H9 (cell line): Measurements from ENCODE around the gene ABCG5. TPM values are rescaled to one million over a fixed set of nuclear protein-coding genes. Genes with fewer than 3 reads are reported as not detected.

Experiments used
- DNase-seq: peaks from one replicate; pipeline ENCODE4 v3.0.0-alpha.2; 2017
- H2AFZ ChIP-seq: one replicate; pipeline ENCODE4 v1.6.1; 2013; ENCODE audit warnings: mild to moderate bottlenecking, low read length, control low read depth, moderate library complexity
- H2AK5ac ChIP-seq: 2 replicates; pipeline ENCODE4 v1.6.1; 2013; ENCODE audit warnings: low read length, control low read depth, mixed read lengths; ENCODE audit not compliant: insufficient read length
- H2BK120ac ChIP-seq: one replicate; pipeline ENCODE4 v1.6.1; 2013; ENCODE audit warnings: low read depth, mild to moderate bottlenecking, low read length, control low read depth, inconsistent platforms; ENCODE audit not compliant: poor library complexity, severe bottlenecking
- H2BK12ac ChIP-seq: 2 replicates; pipeline ENCODE4 v1.6.1; 2013; ENCODE audit warnings: low read length, control low read depth, mixed read lengths, low read depth; ENCODE audit not compliant: insufficient read length
- H2BK15ac ChIP-seq: 2 replicates; pipeline ENCODE4 v1.6.1; 2013; ENCODE audit warnings: low read depth, low read length, control low read depth
- H2BK20ac ChIP-seq: one replicate; pipeline ENCODE4 v1.6.1; 2013; ENCODE audit warnings: low read depth, mild to moderate bottlenecking, low read length, control low read depth, inconsistent platforms; ENCODE audit not compliant: poor library complexity, severe bottlenecking
- H2BK5ac ChIP-seq: 2 replicates; pipeline ENCODE4 v1.6.1; 2013; ENCODE audit warnings: low read length, control low read depth, mixed read lengths; ENCODE audit not compliant: insufficient read length
- H3K14ac ChIP-seq: 2 replicates; pipeline ENCODE4 v1.6.1; 2013; ENCODE audit warnings: low read length, control low read depth; ENCODE audit not compliant: insufficient read depth
- H3K18ac ChIP-seq: 2 replicates; pipeline ENCODE4 v1.6.1; 2013; ENCODE audit warnings: low read depth, mild to moderate bottlenecking, mixed read lengths, low read length, control low read depth; ENCODE audit not compliant: insufficient read length
- H3K23ac ChIP-seq: 2 replicates; pipeline ENCODE4 v1.6.1; 2013; ENCODE audit warnings: low read length, control low read depth, mixed read lengths, low read depth; ENCODE audit not compliant: insufficient read length
- H3K23me2 ChIP-seq: 2 replicates; pipeline ENCODE4 v1.6.1; 2013; ENCODE audit warnings: low read depth, mild to moderate bottlenecking, mixed read lengths, low read length, control low read depth; ENCODE audit not compliant: insufficient read length, poor library complexity, severe bottlenecking
- H3K27ac ChIP-seq: 2 replicates; pipeline ENCODE4 v1.5.1; 2013; ENCODE audit warnings: low read length, control low read depth, mixed read lengths, low read depth; ENCODE audit not compliant: insufficient read length
- H3K27me3 ChIP-seq: 2 replicates; pipeline ENCODE4 v1.6.1; 2013; ENCODE audit warnings: low read length, control low read depth, inconsistent platforms; ENCODE audit not compliant: insufficient read depth
- H3K4ac ChIP-seq: 2 replicates; pipeline ENCODE4 v1.6.1; 2013; ENCODE audit warnings: low read depth, mild to moderate bottlenecking, control low read depth, inconsistent platforms, low read length, moderate library complexity
- H3K4me1 ChIP-seq: 2 replicates; pipeline ENCODE4 v1.6.1; 2013; ENCODE audit warnings: low read length, control low read depth, inconsistent platforms; ENCODE audit not compliant: insufficient read depth
- H3K4me2 ChIP-seq: 2 replicates; pipeline ENCODE4 v1.6.1; 2013; ENCODE audit warnings: low read length, control low read depth, mixed read lengths; ENCODE audit not compliant: insufficient read length, insufficient read depth
- H3K56ac ChIP-seq: 2 replicates; pipeline ENCODE4 v1.6.1; 2013; ENCODE audit warnings: low read depth, mild to moderate bottlenecking, mixed read lengths, low read length, control low read depth; ENCODE audit not compliant: insufficient read length
- H3K79me1 ChIP-seq: 2 replicates; pipeline ENCODE4 v1.6.1; 2013; ENCODE audit warnings: low read depth, mild to moderate bottlenecking, moderate library complexity, low read length, control low read depth, inconsistent platforms; ENCODE audit not compliant: insufficient read depth, poor library complexity, severe bottlenecking
- H3K79me2 ChIP-seq: 2 replicates; pipeline ENCODE4 v1.6.1; 2013; ENCODE audit warnings: low read length, control low read depth, inconsistent platforms; ENCODE audit not compliant: insufficient read depth
- H3K9ac ChIP-seq: 2 replicates; pipeline ENCODE4 v1.6.1; 2013; ENCODE audit warnings: low read length, control low read depth, mixed read lengths; ENCODE audit not compliant: insufficient read length; ENCODE audit errors: extremely low read depth
- H3K9me3 ChIP-seq: one replicate; pipeline ENCODE4 v1.6.1; 2013; ENCODE audit warnings: low read depth, low read length, inconsistent platforms; ENCODE audit not compliant: control insufficient read depth
- H3T11ph ChIP-seq: one replicate; pipeline ENCODE4 v1.6.1; 2013; ENCODE audit warnings: mild to moderate bottlenecking, low read length, control low read depth, inconsistent platforms
- H4K20me1 ChIP-seq: one replicate; pipeline ENCODE4 v1.6.1; 2013; ENCODE audit not compliant: control insufficient read depth, insufficient read length, insufficient read depth
- H4K5ac ChIP-seq: 2 replicates; pipeline ENCODE4 v1.6.1; 2013; ENCODE audit warnings: low read depth, mild to moderate bottlenecking, mixed read lengths, low read length, control low read depth; ENCODE audit not compliant: insufficient read length
- H4K8ac ChIP-seq: replicated peaks from 2 replicates; pipeline ENCODE4 v1.6.1; 2013; ENCODE audit warnings: low read length, control low read depth, mixed read lengths, low read depth; ENCODE audit not compliant: insufficient read length
- H4K91ac ChIP-seq: 2 replicates; pipeline ENCODE4 v1.6.1; 2013; ENCODE audit warnings: low read depth, mild to moderate bottlenecking, moderate library complexity, mixed read lengths, low read length, control low read depth; ENCODE audit not compliant: insufficient read length
- H3K27ac Mint-ChIP-seq, 3 experiments: 2 replicates in 2 of 3; 3 replicates in 1 of 3; pipeline ENCODE4 v1.8.0; 2020 to 2021; ENCODE audit warnings: mixed read lengths in 3 of 3, mild to moderate bottlenecking in 1 of 3, moderate library complexity in 1 of 3
- H3K27me3 Mint-ChIP-seq: 2 replicates; pipeline ENCODE4 v1.8.0; 2021; ENCODE audit warnings: low read depth, mild to moderate bottlenecking, moderate library complexity, mixed read lengths
- H3K36me3 Mint-ChIP-seq, 3 experiments: 2 replicates in 2 of 3; 3 replicates in 1 of 3; pipeline ENCODE4 v1.8.0; 2020 to 2021; ENCODE audit warnings: low read depth in 3 of 3, mixed read lengths in 3 of 3; ENCODE audit not compliant: insufficient read depth in 1 of 3
- H3K4me1 Mint-ChIP-seq, 2 experiments: 2 replicates each; pipeline ENCODE4 v1.8.0; 2020; ENCODE audit warnings: mixed read lengths in 2 of 2
- H3K4me3 Mint-ChIP-seq, 2 experiments: 2 replicates in 1 of 2; 3 replicates in 1 of 2; pipeline ENCODE4 v1.8.0; 2020 to 2021; ENCODE audit warnings: mild to moderate bottlenecking in 2 of 2, mixed read lengths in 2 of 2, moderate library complexity in 1 of 2
- H3K9me3 Mint-ChIP-seq, 2 experiments: 2 replicates in 1 of 2; 3 replicates in 1 of 2; pipeline ENCODE4 v1.8.0; 2020; ENCODE audit warnings: mild to moderate bottlenecking in 2 of 2, mixed read lengths in 2 of 2, moderate library complexity in 1 of 2
- WGBS: extraction: QIAGEN DNeasy Blood & Tissue Kit; methylation state at CpG from one replicate; pipeline ENCODE4 v1.1.7; 2013; ENCODE audit warnings: missing lambda C conversion rate, low lambda C conversion rate, mixed read lengths; ENCODE audit not compliant: insufficient read length; ENCODE audit errors: extremely low coverage; 5-methylcytosine and 5-hydroxymethylcytosine counted together
- total RNA-seq: library from RNA; stranded (reverse); gene quantifications from 2 replicates; pipeline ENCODE4 v1.2.1, GENCODE V29; 2021
- TF ChIP-seq, protein P1 (sequence below): fragments of 200-600 bp; sonication (generic); conservative IDR thresholded peaks from 3 replicates; pipeline ENCODE4 v1.8.0; 2021; ENCODE audit warnings: antibody characterized with exemption, mild to moderate bottlenecking

The ABCG5 gene
- total RNA-seq, 1 experiment from 2014 or later = not detected

DNA sequence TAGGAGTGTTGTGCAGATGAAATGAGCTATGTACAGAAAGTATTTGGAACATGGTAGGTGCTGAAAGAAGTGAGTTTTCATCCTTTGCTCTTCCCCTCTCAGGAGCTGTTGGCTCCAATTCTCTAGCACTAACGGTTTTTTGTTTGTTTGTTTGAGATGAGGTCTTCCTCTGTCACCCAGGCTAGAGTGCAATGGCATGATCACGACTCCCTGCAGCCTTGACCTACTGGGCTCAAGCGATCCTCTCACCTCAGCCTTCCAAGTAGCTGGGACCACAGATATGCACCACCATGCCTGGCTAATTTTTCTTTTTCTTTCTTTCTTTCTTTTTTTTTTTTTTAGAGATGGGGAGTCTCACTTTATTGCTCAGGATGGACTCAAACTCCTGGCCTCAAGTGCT is 12.8 kb downstream of the ABCG5 start:
- Histone ChIP-seq H3K27me3 (no peaks in the 10 kb centered on the region), H2AFZ (no peak overlapping the region), H4K8ac (no peak overlapping the region), H4K91ac (no peak overlapping the region), H2BK12ac (no peak overlapping the region), H2AK5ac (no peak overlapping the region), H3T11ph (no peak overlapping the region), H3K23ac (no peak overlapping the region), H3K4me2 (no peak overlapping the region), H3K23me2 (no peaks in the 10 kb centered on the region), H4K20me1 (no peaks in the 10 kb centered on the region), H3K4me1 (no peaks in the 10 kb centered on the region), H2BK15ac (no peak overlapping the region), H2BK5ac (no peak overlapping the region), H2BK20ac (no peak overlapping the region), H3K9ac (no peak overlapping the region), H3K79me2 (no peaks in the 10 kb centered on the region), H4K5ac (no peak overlapping the region), H3K14ac (no peak overlapping the region), H3K27ac (no peak overlapping the region), H3K9me3 (no peaks in the 10 kb centered on the region), H2BK120ac (no peak overlapping the region), H3K4ac (no peak overlapping the region), H3K18ac (no peak overlapping the region), H3K56ac (no peak overlapping the region), H3K79me1 (no peaks in the 10 kb centered on the region)
- TF ChIP-seq, protein P1, sequence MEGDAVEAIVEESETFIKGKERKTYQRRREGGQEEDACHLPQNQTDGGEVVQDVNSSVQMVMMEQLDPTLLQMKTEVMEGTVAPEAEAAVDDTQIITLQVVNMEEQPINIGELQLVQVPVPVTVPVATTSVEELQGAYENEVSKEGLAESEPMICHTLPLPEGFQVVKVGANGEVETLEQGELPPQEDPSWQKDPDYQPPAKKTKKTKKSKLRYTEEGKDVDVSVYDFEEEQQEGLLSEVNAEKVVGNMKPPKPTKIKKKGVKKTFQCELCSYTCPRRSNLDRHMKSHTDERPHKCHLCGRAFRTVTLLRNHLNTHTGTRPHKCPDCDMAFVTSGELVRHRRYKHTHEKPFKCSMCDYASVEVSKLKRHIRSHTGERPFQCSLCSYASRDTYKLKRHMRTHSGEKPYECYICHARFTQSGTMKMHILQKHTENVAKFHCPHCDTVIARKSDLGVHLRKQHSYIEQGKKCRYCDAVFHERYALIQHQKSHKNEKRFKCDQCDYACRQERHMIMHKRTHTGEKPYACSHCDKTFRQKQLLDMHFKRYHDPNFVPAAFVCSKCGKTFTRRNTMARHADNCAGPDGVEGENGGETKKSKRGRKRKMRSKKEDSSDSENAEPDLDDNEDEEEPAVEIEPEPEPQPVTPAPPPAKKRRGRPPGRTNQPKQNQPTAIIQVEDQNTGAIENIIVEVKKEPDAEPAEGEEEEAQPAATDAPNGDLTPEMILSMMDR = no peak
- H3K27me3 Mint-ChIP-seq = no peaks in the 10 kb centered on the region; the same call in none of the 2 replicates
- no peaks in the 10 kb centered on the region for H3K36me3 Mint-ChIP-seq
- no peak overlapping the region for H3K27ac Mint-ChIP-seq
- WGBS = no CpG with 5 or more reads among the region's 3 CpGs
- H3K9me3 Mint-ChIP-seq = no peaks in the 10 kb centered on the region
- H3K4me3 Mint-ChIP-seq = no peak overlapping the region
- H3K4me1 Mint-ChIP-seq = peaks cover 7 to 8% of the 10 kb centered on the region in 2 experiments
- no peak for DNase-seq
